Cerebellar nuclear complex (tissue), 1 donor: Measurements from ENCODE around the gene IQCC.
"Not testable (repeated sequence)": the region's sequence is repeated elsewhere in the genome, so short reads cannot be mapped to it uniquely, and the experiment has no call there.

Source experiments
- DNase-seq, 2 experiments: peaks; one replicate each; lab custom pipeline; 2025; lab: John Stamatoyannopoulos, UW

IQCC gene

DNA sequence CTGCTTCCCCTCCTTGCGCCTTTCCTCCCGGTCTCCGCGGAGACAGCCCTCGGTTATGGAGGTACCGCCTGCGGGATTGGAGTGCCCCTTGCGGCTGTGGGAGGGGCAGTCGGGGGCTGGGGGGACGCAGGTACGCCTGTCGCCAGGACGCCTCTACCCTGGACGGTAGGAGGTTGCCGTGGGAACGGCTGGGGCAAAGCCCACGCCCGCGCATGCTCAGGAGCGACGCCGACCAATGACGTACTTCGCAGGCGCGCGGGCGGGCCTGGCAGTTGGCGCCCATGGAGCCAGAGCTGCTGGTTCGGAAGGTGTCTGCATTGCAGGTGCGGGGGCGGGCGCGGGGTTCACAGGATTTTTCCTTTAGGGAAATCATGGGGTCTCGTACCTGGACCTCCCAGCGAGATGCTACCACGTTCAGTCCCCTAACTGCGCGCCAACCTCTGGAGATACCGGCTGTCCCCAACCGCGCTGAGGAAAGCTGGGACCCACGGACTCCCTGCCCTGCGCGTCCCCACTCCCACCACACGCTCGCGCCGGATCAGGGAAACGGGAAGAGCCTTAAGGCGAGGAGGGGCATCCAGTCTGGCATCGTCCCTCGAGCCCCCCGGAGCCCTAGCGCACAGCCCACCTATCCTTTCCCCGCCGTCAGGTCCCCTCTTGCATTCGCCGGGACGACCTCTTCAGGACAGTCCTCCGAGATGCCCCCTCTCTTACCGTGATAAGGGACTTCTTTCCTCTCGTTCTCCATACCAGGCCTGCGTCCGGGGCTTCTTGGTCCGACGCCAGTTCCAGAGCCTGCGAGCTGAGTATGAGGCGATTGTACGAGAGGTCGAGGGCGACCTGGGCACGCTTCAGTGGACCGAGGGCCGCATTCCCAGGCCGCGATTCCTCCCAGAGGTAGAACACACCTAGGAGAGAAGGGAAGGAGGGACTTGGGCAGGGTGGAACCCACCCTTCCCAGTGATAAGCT is at the start of gene IQCC:
Gene IQCC (plus strand): TSS at position 271 of the 970 bp plus-strand sequence. CDS start 11 bp downstream, at position 282.
- peak; percentile 32 to 63 for DNase-seq

DNA sequence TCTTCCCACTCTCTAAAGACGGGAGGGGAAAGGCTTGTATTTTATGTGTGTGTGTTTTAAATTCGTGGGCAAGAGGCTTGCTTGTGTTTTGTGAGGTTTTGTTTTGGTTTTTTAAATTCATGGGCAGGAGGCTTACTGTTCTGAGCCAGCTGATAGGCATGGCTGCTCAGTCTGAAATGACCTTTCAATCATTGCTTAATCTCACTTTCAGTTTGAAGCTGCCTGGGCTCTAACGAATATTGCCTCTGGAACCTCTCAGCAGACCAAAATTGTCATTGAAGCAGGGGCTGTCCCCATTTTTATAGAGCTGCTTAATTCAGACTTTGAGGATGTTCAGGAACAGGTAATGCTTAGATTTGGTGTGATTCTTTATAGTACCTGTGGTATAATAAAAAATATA is 46.3 kb upstream of the IQCC start:
- DNase-seq, result no peak

DNA sequence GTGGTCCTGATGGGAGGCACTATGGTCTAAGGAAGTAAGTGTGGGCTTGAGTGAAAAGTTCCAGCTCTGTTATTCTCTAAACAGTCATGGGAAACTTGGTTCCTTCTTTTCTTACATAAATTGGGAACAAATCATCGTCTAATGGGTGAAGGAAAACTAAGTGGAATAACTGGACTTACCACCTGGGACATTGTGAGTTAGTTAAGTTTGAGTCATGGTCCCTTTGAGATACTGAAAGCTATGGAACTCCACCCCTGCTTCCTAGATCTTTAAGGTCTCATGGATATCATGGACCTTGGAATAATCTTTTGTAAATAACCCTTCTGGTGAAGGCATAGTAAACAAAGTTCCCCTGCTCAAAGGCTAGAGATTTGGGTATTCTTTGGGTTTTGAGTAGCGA is 42.1 kb upstream of the IQCC start:
- no peak for DNase-seq

DNA sequence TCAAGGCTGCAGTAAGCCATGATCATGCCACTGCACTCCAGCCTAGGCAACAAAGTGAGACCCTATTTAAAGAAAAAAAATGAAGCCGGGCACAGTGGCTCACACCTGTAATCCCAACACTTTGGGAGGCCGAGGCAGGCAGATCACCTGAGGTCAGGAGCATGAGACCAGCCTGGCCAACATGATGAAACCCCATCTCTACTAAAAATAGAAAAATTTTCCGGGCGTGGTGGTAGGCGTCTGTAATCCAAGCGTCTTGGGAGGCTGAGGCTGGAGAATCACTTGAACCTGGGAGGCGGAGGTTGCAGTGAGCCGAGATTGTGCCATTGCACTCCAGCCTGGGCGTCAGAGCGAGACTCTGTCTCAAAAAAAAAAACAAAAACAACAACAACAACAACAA is 39.8 kb upstream of the IQCC start:
- DNase-seq, result not testable (repeated sequence)

DNA sequence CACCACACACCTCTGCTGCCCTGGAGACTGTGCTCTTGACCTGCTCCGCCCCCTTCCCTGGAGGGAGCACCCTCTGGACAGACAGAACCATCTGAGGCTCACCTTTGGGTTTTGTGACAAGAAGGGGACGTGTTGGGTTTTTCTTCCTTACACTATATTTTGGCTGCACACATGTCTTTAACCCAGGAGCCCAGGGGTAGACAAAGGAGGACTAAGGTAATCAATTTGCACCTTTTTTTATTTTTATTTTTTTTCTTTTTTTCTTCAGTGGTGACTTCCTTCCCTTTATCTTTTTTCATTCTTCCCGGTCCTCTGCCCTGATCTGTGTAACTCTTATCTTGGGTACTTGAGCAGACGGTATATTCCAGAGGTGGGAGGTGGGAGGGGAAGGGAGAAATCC is 34.5 kb upstream of the IQCC start:
- DNase-seq, result no peak

DNA sequence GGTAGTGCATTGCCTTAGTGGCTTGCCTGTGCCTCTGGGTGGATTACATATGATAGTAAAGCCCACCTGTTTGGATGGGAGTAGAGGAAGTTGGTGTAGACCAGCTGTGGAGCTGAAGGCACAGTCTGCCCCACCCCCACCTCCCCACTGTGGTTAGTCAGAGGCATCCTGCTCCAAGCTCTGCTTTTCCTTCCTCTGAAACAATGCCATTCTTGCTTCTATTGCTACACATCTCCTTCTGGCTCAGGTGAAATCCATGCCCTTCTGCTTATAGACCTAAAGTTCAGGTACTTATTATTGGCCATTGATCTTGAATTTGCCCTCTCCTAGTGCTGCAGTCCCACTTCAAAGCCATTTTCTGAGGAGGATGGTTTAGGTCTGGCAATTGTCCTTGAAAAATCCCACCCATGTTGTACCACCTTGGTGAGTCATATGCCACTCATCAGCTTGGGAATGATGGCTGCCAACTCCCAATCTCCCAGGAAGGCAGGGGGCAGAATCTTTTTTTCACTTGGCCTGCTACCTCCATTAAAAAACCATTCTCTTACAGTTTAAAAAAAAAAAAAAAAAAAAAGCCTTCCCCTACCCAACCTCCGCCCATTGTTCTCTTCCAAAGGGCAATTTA is 32.7 kb upstream of the IQCC start:
- DNase-seq, result no peak

DNA sequence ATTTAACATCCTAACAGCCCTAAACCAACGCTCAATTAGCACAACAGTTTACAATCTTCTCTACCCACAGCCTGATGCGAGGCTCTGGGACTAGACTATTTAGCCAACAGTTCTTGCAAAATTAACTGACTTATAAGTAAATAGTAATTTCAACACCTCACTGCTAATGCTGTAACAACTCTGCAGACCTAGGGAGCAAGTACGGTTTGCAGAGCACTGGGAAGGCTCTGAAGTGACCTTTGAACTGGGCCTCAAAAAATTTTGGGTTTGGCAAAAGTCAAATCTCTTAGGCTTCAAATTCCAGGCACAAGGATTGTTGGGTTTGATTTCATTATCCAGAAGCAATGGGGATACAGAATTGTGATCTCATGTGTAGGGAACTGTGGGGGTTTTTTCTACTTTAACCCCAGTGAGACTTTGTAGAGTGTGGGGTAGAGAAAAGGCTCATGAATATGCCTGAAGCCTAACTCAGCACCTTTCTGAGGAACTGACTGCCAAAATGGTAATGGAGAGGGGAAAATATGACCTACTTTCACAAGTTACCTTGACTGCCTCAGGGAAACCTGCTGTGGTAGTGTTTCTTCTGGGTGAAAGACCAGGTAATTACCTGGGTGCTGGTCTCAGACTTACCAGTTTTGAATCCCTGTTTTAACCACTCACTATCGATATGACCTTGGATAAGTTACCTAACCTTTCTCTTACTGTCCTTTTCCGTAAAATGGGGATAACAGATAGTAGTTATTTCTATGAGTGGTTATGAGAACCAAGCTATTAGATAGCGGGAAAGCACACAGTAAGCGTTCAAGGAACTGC is 26.9 kb upstream of the IQCC start:
- DNase-seq, result no peak

DNA sequence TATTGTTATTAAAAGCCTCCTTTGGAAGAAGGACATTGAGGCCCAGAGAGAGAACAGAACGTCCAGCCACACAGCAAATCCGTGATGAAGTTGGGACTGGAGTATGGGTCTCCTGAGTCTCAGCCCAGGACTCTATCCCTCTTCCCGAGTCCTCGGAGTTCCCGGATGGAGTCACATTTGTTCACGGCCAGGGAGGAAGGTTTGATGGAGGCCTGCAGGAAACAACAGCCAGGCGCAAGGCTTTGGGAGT is 26.4 kb upstream of the IQCC start:
- DNase-seq, result no peak

DNA sequence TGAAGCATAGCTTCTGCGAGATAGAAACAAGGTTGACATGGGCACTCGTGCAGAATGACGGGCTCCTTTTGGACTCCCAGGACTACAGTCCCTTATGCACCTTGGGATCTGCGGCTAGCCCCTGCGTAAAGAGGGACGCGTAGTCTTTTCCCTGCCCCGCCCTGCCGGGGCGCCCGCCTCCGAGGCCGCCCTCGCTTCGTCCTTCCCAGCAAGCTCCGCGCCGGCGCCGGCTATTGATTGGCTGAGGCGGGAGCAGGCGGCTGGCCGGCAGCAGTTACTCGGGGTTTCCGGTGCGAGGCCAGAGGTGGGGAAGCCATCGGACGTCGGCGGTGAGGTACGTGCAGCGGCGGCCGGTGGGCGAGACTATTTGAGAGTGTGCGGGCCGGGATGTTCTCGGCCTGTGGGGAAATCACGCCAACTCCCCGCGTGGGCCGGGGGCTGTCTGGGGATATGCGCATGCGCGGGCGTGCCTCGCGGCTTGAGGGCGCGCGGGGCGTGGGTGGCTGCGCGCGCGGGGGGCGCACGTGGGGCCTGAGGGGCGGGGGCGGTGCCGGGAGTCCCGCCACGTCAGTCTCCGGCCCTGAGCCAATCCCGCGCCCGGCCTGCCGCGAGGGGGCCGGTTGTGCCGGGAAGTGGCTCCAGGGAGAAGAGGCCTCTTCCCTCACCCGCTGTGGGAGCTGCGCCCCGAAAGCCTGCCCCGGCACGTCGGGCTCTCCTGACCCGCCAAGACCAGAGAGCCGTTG is 25.9 kb upstream of the IQCC start, which contains the start of gene TXLNA:
Gene TXLNA (plus strand): TSS at position 233 of the 743 bp plus-strand sequence. CDS start 671 bp downstream, outside the sequence.
- DNase-seq, result peak in 1 of 2 experiments; percentile 53

DNA sequence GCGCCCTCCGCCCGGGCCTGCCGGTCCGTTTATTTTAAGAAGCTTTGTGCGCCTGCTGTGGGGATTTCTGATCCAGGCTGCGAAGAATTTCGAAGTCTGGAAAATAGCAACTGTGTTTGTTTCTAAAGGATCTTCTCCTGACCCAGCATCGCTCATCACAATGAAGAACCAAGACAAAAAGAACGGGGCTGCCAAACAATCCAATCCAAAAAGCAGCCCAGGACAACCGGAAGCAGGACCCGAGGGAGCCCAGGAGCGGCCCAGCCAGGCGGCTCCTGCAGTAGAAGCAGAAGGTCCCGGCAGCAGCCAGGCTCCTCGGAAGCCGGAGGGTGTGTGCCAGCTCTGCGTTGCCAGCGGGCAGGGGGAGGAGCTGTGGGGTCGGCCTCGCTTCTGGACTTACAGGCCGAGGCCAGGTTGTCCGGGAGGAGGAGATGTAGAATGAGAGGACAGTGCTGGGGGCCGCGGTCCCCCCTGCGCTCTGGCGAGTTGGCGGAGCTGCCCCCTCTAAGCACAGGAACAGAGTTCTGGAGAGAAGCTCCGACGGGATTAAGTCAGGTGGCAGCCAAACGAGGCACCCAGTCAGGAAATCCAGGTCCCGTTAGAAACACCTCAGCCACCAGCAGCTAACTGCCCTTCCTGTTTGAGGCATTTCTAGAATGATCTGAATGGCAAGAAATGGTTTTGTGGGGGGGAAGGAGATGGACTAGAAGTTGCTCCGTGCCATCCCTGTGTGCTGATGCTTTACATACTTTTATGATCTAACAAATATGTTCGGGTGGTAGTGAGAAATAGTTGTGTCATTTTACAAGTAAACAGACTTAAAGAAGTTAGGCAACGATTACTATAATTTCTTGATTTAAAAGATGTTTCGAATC is 25.0 kb upstream of the IQCC start:
- no peak for DNase-seq

DNA sequence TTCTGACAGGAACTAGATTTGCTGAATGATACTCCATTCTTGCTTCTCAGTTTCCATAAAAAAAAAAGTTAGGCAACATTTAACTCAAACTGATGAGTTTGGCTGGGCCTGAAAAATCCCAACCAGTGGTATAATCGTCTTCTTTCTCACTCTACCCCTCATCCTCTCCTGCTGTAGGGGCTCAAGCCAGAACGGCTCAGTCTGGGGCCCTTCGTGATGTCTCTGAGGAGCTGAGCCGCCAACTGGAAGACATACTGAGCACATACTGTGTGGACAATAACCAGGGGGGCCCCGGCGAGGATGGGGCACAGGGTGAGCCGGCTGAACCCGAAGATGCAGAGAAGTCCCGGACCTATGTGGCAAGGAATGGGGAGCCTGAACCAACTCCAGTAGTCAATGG is 24.4 kb upstream of the IQCC start:
- no peak for DNase-seq

DNA sequence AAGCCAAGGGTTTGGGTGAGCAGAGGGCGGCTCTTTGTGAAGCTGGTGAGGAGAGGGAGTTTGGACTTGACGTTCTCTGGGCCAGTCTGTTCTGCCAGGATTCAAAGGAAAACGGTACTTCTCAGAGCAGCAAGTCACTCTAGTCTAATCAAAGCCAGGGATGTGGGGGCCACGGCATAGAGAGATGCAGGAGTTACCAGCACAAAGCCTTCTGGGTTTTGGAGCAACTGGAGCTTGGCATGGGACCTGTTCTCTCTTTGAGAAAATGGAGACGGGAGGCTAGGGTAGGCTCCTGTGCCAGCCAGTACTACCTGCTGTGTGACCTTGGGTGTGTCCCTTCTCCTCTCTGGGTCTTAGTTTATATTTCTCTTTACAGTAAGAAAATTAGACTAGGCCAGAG is 23.9 kb upstream of the IQCC start:
- no peak for DNase-seq

DNA sequence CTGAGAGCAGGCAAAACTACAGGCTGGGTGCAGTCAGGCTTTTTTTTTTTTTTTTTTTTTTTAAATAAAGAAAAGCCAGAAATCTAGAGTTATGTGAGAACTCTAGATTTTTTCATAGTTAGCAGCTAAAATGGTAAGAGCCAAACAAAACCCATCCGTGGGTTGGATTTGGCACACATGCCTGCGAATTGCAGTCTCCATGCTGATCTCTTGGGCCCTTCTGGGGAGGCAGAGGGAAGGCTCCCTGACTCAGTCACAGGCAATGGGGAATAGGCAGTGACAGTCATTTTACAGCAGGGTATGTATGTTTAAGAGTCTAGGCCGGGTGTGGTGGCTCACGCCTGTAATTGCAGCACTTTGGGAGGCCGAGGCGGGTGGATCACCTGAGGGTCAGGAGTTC is 23.4 kb upstream of the IQCC start:
- DNase-seq, result no peak

DNA sequence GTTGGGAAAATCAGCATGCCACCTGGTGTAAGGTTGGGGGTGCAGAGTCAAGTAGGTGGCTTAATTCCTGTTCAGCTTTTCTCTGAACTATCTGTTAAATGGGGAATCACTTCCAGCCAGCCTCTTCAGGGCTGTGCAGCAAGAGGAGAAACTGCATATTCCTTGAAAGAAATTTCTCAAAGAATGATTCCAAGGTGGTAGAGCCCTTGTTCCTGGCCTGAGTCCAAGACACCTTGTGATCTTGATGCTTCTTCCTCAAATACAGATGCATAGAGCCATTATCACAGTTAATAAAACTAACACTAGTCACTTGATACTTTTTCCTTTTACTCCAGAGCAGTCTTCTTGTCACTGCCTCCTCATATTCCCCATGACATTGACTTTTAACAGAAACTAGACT is 20.8 kb upstream of the IQCC start:
- no peak for DNase-seq

DNA sequence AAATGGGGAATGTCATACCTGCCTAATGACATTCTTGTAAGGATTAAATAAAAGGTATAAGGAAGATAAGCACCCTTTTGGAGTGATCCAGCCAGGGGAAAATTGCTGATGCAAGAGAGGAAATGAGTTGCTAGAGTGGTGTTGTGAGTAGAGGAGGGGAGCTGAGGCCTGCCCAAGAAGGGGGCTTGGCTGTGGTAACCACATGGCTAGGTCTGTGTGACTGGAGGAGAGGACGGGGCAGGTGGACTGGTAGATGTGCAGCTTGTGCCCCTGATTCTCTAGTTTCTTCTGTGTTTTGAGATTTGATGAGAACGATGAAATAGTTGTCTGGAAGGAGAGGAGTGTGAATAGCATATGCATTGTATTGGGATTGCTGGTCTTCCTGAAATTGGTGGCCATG is 19.4 kb upstream of the IQCC start:
- DNase-seq, result no peak

DNA sequence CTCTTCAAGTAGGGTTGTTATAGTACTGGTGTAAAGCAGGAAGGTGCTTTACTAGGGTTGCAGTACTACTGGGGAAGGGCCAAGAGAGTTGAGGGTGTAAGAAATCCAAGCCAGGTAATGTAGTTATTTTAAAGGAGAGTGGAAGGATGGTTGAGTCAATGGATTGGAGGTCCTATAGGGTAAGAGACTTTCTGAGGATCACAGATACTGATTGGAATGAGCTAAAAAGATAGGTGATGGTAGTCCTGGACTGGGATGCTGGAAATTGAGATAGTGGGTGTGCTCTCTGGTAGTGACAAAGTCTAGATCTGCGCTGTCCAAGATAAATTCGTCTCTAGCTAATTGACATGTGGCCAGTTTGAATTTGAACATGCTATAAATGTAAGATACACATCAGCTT is 19.0 kb upstream of the IQCC start:
- no peak for DNase-seq

DNA sequence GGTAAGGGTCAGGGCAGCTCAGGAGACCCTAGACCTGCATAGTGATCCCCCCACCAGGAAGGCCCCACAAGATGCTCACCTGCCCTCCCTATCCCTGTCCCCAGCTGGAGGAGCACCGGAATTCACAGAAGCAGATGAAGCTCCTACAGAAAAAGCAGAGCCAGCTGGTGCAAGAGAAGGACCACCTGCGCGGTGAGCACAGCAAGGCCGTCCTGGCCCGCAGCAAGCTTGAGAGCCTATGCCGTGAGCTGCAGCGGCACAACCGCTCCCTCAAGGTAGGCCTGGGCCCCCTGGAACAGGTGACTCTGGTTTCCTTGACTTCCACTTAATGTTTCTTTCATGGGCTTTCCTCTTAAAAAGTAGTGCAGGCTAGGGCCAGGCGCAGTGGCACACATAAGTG is 17.6 kb upstream of the IQCC start:
- DNase-seq, result no peak

DNA sequence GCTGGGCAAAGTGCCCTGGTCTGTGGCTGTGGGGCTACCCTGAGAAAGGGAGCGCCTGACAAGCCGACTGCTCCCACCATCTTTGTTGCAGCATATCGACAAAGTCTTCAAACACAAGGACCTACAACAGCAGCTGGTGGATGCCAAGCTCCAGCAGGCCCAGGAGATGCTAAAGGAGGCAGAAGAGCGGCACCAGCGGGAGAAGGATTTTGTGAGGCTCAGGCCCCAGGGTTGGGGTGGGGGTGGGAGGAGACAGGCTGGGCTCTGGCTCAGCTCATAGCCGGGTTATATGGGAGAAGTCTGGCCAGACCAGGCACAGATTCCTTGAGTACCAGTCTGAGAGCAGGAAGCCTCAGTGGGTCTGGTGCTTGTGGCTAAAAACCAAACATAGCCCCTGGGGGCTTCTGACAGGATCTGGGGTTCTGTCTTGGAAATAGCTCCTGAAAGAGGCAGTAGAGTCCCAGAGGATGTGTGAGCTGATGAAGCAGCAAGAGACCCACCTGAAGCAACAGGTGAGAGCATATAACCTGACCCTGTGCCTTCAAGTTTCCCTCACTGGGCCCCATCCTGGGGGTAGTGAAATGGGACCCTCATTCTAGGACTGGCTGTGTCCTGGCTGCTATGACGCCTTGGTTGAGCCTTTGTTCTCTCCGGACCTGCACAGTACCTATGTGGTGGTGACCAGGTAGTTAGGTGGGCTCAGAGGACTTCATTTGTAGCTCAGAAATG is 13.1 kb upstream of the IQCC start:
- DNase-seq, result no peak

DNA sequence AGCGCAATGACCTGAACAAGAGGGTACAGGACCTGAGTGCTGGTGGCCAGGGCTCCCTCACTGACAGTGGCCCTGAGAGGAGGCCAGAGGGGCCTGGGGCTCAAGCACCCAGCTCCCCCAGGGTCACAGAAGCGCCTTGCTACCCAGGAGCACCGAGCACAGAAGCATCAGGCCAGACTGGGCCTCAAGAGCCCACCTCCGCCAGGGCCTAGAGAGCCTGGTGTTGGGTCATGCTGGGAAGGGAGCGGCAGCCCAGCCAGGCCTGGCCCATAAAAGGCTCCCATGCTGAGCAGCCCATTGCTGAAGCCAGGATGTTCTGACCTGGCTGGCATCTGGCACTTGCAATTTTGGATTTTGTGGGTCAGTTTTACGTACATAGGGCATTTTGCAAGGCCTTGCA is 10.5 kb upstream of the IQCC start:
- DNase-seq, result no peak

DNA sequence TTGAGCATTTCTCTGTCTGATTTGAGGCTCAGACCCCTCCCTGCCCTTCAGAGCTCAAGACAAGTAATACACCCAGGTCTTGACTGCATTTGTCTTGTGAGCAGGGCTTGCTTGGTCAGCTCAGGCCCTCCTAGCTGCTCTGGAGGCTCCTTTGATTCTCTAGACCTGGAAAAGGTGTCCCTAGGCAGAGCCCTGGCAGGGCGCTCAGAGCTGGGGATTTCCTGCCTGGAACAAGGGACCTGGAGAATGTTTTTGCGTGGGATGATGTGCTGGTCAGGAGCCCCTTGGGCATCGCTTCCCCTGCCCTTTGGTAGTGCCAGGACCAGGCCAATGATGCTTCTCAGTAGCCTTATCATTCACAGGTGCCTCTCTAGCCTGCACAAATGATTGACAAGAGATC is 9.9 kb upstream of the IQCC start:
- no peak for DNase-seq
